Prostate gland (tissue), 2 donors: ENCODE measurements around the gene SPATA45.

Experiments used
- CTCF ChIP-seq, 4 experiments: fragments of 200-600 bp in 2 of 4; fragments of 450-650 bp in 2 of 4; sonication (generic) in 2 of 4; IDR thresholded peaks; 1 replicate in 3 of 4; 2 replicates in 1 of 4; pipeline ENCODE4 v1.5.1; 2016 to 2019; ENCODE audit warnings: antibody characterized with exemption in 4 of 4, mild to moderate bottlenecking in 2 of 4, moderate library complexity in 2 of 4
- POLR2A ChIP-seq: fragments of 450-650 bp; IDR thresholded peaks from one replicate; pipeline ENCODE4 v1.6.1; 2016; ENCODE audit warnings: antibody characterized with exemption, mild to moderate bottlenecking
- POLR2AphosphoS5 ChIP-seq: sonication (generic); formaldehyde crosslinking; IDR thresholded peaks from one replicate; pipeline ENCODE4 v1.6.1; 2017; ENCODE audit warnings: antibody characterized with exemption

- no peak for TF ChIP-seq CTCF (IDR thresholded peaks at IDR 0.05)
- TF ChIP-seq POLR2A, result no peak
- TF ChIP-seq POLR2AphosphoS5, result no peak
These were observed 56.2 kb downstream of the SPATA45 start for GRCh38 chr1:212791261-212791675.
